Activated naive CD4-positive, alpha-beta T cell treated with anti-CD3 and anti-CD28 coated beads, Interleukin-2, amount 50 U/mL, for 72 hours (primary cell): Measurements from ENCODE around the gene NHERF1. TPM values are rescaled to one million over a fixed set of nuclear protein-coding genes. Genes with fewer than 3 reads are reported as not detected.

ENCODE experiments used
- ATAC-seq, 2 donors: fragments of 150-1000 bp; cut with Tn5 transposase; 2 replicates each; pipeline ENCODE4 v1.10.0; 2021; ENCODE audit warnings: mild to moderate bottlenecking in 2 of 2, moderate library complexity in 2 of 2
- DNase-seq, 2 donors: peaks; one replicate each; pipeline ENCODE4 v3.0.0; 2021 to 2022; ENCODE audit warnings: low spot score in 2 of 2
- H3K27ac Mint-ChIP-seq, 2 donors: one replicate each; pipeline ENCODE4 v1.8.0; 2022; ENCODE audit warnings: mild to moderate bottlenecking in 2 of 2, mixed read lengths in 2 of 2
- H3K36me3 Mint-ChIP-seq, 2 donors: one replicate each; pipeline ENCODE4 v1.8.0; 2022; ENCODE audit warnings: mixed read lengths in 2 of 2
- H3K9me3 Mint-ChIP-seq, 2 donors: one replicate each; pipeline ENCODE4 v1.8.0; 2022; ENCODE audit warnings: mixed read lengths in 2 of 2
- total RNA-seq, 2 donors: library from RNA; stranded (reverse); gene quantifications; one replicate each; pipeline ENCODE4 v1.2.3, GENCODE V29; 2022

Gene NHERF1
- 100 to 1,000 TPM in 1 of 2 donors, 10 to 100 TPM in 1; 59.0 to 114 TPM for total RNA-seq

DNA sequence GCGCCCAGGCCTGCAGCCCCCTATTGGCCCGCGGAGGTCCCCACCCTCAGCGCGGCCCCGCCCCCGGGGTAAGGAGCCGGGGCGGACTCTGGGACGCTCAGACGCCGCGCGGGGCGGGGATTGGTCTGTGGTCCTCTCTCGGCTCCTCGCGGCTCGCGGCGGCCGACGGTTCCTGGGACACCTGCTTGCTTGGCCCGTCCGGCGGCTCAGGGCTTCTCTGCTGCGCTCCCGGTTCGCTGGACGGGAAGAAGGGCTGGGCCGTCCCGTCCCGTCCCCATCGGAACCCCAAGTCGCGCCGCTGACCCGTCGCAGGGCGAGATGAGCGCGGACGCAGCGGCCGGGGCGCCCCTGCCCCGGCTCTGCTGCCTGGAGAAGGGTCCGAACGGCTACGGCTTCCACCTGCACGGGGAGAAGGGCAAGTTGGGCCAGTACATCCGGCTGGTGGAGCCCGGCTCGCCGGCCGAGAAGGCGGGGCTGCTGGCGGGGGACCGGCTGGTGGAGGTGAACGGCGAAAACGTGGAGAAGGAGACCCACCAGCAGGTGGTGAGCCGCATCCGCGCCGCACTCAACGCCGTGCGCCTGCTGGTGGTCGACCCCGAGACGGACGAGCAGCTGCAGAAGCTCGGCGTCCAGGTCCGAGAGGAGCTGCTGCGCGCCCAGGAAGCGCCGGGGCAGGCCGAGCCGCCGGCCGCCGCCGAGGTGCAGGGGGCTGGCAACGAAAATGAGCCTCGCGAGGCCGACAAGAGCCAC is at the start of gene NHERF1:
Gene NHERF1, plus strand, starts transcription at position 100 of the 750 bp plus-strand sequence. Its CDS starts 219 bp downstream, at position 319.
- ATAC-seq (peak; percentile 88 to 92), DNase-seq (peak; percentile 69 to 98)
- peaks cover 29 to 35% of the 10 kb centered on the region in 2 donors for H3K36me3 Mint-ChIP-seq
- H3K9me3 Mint-ChIP-seq, result peaks cover 0 to 3% of the 10 kb centered on the region in 2 donors
- peak within 1 kb of the TSS; percentile 83 to 99 for H3K27ac Mint-ChIP-seq

DNA sequence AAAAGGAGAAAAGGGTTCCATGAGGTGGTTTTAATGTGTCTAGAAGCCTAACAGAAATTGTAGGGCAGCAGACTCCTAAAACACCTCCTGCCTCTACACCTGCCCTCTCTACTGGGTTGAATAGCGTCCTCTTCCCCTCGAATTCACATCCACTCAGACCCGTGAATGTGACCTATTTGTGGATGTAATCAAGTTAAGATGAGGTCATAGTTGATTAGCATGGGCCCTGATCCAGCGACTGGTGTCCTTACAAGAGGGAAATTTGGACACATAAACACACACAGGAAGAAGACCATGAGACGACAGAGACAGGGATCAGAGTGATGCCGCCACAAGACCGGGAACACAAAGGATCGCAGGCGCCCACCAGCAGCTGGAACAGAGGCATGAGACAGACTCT is 49.2 kb upstream of the NHERF1 start:
- H3K9me3 Mint-ChIP-seq, result no peaks in the 10 kb centered on the region
- H3K27ac Mint-ChIP-seq, result no peak overlapping the region
- ATAC-seq (no peak), DNase-seq (no peak)
- H3K36me3 Mint-ChIP-seq, result no peaks in the 10 kb centered on the region

DNA sequence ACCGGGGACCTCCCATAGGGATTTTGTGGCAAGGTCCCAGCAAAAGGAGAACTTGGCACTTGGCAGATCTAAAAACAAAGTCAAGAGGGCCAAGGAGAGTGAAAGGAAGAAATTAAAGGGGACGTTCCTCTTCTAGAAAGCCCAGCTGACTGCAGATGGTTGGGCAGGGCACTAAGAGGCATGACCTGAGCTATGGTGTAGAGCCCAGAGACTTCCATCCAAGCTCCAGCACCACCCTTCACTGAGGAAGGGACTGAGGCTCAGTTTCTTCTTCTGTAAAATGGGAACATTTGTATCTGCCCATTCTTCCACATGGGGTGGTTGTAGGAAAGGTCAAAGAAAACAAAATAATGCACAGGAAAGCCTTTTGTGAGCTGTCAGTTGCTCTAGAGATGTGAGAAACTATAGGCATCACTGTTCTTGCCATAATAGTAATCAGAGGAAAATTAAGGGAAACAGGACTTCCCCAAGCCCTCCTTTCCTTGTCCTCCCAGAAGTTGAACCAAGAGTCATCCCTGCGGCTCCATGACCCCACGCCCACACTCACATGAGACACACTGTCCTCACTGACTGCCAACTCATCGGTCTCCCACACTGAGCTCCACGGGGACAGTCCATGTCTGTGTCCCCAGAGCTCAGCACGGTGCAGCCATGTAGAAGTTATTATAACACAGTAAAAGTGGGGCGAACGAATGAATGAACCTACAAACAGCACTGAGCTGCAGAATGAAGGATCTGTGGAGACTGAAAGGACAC is 46.1 kb upstream of the NHERF1 start:
- Mint-ChIP-seq H3K27ac (no peak overlapping the region), H3K9me3 (no peaks in the 10 kb centered on the region), H3K36me3 (no peaks in the 10 kb centered on the region)
- no peak for DNase-seq
- ATAC-seq, result no peak

DNA sequence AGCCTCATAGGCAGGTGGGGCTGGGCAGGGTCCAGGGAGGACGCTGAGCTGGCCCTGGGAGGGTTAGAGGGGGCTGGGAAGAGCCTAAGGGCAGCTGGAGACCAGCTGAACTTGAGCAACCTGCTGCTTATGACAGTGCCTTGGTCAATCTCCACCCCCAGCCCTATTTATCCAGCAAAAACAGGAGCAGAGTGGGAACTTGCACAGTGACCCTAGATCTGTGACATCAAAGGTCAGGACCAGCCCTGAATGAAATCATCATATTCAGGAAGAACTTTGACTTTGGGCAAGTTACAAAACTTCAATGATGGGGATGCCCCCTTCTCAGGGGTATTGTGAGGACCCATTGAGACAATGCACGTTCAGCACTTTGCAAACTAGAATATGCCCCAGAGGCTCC is 45.1 kb upstream of the NHERF1 start:
- Mint-ChIP-seq H3K9me3 (no peaks in the 10 kb centered on the region), H3K36me3 (no peaks in the 10 kb centered on the region), H3K27ac (no peak overlapping the region)
- ATAC-seq (no peak), DNase-seq (no peak)

DNA sequence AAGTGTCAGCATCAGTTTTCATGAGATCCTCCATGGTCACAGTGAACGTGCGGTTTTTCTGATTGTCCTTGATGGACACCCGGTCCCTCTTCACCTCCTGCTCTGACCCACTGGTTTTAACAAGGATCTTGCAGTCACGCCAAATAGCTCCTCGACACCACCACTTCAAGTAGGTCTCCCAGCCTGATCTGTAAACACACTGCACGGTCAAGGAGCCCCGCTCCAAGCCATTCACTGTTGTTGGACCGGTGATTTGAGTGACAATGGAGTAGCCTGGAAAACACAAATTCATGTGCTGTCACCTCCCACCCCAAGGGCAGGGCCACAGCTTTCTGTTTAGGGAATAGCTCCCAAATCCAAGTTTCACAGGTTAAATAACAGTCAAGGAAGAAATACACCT is 43.9 kb upstream of the NHERF1 start:
- Mint-ChIP-seq H3K27ac (no peak overlapping the region), H3K36me3 (no peaks in the 10 kb centered on the region), H3K9me3 (no peaks in the 10 kb centered on the region)
- ATAC-seq (no peak), DNase-seq (no peak)

DNA sequence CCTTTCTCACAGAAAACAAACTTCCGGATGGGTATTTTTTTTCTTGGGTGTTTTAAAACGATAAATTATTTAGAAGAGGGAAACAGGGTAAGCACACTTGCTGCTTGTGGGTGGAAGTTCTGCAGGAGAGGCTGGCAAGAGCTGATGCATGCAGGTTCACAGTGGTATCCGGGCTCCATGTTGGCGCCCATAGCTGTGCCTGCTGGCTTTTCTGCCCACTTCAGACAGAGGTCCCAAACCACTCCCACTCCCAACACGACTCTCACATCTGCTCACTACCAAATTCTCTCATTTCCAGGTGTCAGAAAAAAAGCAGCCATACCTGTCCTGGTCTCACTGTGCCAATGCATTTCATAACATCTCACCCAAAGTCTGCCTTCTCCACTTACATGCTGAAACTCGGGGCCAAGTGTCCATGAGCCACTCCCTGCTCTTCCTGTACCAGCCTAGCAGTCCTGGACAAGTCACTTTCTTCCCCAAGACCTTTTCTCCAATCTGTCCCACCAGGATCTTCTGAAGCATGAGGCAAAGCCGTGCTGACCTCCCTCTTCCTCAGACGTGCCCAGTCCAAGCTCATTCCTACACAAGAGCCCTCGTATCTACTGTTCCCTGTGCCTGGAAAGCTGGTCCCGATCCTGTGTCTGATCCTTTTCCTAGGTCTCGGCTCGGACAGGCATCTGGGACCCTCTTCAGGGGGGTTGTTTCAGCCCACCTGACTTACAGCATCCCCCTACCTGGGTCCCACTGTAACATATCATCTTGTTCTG is 37.2 kb upstream of the NHERF1 start:
- Mint-ChIP-seq H3K27ac (no peak overlapping the region), H3K36me3 (no peaks in the 10 kb centered on the region), H3K9me3 (no peaks in the 10 kb centered on the region)
- DNase-seq (no peak), ATAC-seq (no peak)

DNA sequence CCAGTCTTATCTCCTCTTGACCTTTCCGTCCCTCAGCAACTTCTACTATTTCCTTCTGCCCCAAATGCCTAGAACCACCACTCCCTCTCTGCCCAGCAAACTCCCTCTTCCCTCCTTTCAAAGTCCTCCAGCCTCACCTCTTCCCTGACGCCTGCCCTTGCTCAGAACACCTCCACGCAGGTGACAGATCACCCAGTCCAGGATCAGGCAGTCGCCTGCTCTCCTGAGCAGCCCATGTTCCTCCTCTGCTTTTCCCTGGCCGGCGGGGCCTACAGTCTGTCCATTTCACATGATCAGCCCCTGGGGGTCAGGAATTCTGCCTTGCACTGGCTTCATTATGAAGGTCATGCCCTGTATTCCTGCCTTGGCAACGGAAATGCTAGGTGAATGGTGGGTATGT is 36.1 kb upstream of the NHERF1 start:
- Mint-ChIP-seq H3K27ac (no peak overlapping the region), H3K9me3 (no peaks in the 10 kb centered on the region), H3K36me3 (no peaks in the 10 kb centered on the region)
- ATAC-seq (no peak), DNase-seq (no peak)

DNA sequence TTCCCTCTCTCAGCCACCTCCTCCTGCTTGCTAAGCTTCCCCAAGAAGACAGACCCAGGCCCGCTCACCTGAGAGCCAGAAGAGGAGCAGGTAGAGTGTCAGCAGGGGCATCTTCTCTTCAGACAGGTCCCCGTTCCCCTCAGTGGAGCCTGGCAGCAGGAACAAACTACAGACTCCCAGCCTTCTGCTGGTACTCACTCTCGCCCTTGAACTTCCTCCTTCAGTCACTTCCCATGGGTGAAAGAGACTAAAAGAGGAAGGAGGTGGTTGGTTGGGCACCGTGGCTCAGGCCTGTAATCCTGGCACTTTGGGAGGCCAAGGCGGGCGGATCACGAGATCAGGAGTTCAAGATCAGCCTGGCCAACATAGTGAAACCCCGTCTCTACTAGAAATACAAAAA is 35.7 kb upstream of the NHERF1 start, which contains the start of gene CD300LF:
Gene CD300LF, minus strand, starts transcription at position 168 of the 400 bp plus-strand sequence. Its CDS starts 57 bp downstream, at position 111.
- H3K36me3 Mint-ChIP-seq, result no peaks in the 10 kb centered on the region
- DNase-seq (no peak), ATAC-seq (no peak)
- peak within 1 kb of the TSS in 1 of 2 donors; percentile 48 for H3K27ac Mint-ChIP-seq
- no peaks in the 10 kb centered on the region for H3K9me3 Mint-ChIP-seq

DNA sequence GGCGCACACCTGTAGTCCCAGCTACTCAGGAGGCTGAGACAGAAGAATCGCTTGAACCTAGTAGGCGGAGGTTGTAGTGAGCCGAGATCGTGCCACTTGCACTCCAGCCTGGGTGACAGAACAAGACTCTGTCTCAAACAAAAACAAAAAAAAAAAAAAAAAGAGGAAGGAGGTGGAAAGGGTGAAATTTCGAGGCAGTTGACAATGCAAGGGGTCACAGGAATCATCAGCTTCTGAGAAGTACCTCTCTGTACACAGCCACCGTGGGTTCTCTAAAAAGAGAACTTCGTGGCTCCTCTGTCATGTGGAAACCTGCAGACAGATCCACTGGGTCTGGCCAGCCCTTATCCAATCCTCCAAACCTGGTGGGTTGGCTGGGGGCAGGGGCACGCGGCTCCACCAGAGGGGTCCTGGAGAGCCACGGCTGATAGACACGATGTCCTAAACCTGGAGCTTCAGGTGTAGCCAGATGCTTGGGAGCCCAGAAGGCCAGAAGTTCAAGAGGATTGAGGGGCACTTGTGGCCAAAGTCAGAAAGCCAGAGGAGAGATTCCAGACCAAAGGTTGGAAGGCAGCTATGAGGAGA is 35.2 kb upstream of the NHERF1 start:
- Mint-ChIP-seq H3K9me3 (no peaks in the 10 kb centered on the region), H3K36me3 (no peaks in the 10 kb centered on the region), H3K27ac (peak overlapping the region in 1 of 2 donors; percentile 48)
- DNase-seq (no peak), ATAC-seq (no peak)

DNA sequence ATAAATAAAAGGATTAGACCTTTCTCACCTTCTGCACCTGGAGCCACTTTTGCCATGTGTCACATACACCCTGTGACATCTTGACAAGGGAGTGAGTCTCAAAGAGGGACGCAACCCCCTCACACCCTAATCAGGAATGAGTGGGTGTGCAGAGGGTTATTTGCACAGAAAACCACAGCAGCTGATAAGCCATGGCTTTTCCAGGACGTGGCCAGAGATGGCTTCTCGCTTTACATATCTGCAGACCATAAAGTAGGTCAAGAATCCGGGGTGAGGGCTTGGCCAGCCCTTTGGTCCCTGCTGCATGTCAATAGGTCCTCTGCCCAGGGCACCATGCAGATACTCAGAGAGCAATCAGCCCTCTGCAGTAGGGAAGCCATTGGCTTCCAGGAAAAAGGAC is 33.3 kb upstream of the NHERF1 start:
- Mint-ChIP-seq H3K36me3 (no peaks in the 10 kb centered on the region), H3K27ac (no peak overlapping the region), H3K9me3 (no peaks in the 10 kb centered on the region)
- DNase-seq (no peak), ATAC-seq (no peak)

DNA sequence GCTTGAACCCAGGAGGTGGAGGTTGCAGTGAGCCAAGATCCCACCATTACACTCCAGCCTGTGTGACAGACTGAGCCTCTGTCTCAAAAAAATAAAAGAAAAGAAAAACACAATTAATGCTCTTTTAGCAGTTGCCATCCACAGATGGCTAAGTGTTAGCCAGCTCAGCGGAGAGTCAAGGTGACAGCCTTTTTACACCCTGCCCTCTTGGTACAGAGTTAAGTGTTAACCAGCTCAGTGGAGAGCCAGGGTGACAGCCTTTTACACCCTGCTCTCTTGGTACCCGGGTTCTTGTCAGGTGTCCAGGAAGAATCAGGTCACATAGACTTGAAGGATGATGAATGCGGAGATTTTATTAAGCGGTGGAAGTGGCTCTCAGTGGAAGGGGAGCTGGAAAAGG is 27.9 kb upstream of the NHERF1 start:
- Mint-ChIP-seq H3K9me3 (no peaks in the 10 kb centered on the region), H3K36me3 (no peaks in the 10 kb centered on the region), H3K27ac (no peak overlapping the region)
- ATAC-seq, result no peak
- DNase-seq, result no peak

DNA sequence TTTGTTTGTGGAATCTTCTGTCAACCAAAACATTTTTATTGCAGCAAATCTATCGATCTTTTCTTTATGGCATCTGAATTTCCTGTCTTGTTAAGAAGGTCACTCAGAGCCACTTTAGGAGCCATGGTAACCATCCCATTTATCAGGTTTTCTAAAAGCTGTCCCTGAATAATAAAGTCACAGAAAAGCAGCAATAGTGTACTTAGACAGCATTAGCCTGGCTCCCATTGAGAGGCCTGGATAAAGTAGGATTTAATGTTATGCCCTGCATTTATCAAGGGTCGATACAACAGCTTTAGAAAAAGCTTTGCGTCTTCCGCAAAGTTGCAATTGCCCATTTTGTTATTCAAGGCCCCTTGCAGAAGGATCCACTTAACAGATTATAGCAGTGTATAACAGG is 25.6 kb upstream of the NHERF1 start:
- no peaks in the 10 kb centered on the region for H3K9me3 Mint-ChIP-seq
- ATAC-seq (no peak), DNase-seq (no peak)
- H3K36me3 Mint-ChIP-seq, result no peaks in the 10 kb centered on the region
- no peak overlapping the region for H3K27ac Mint-ChIP-seq

DNA sequence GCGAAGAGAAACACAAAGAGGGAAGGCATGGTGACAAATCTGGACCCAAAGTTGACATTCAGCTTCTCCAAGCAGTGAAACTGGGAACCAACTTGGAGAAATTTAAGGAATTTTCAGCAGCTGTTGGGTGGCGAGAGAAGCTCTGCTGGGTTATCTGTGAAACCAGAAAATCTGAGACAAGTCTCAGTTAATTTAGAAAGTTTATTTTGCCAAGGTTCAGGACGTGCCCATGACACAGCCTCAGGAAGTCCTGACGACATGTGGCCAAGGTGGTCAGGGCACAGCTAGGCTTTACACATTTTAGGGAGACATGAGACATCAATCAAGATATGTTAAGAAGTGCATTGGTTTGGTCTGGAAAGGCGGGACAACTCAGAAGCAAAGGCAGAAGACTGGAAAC is 24.5 kb upstream of the NHERF1 start:
- no peak overlapping the region for H3K27ac Mint-ChIP-seq
- H3K9me3 Mint-ChIP-seq, result no peaks in the 10 kb centered on the region
- no peaks in the 10 kb centered on the region for H3K36me3 Mint-ChIP-seq
- ATAC-seq (no peak), DNase-seq (no peak)

DNA sequence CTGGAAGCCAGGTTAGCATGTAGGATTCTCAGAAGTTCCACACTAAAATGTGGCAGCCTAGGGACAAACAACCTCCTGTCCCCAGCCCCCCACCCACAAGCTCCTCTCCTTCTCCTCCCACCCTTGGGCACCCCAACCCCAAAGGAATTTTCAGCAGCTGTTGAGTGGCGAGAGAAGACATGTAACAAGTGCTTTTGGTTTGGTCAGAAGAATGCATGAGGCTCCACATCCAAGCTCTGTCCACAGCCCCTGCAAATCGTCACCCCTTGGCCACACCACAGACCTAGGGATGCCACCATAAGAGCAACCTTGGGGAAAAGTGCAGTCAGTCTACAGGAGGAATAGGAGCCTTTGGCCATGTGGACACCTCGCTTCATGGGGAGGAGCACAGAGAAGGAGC is 23.3 kb upstream of the NHERF1 start:
- ATAC-seq (no peak), DNase-seq (no peak)
- Mint-ChIP-seq H3K9me3 (no peaks in the 10 kb centered on the region), H3K36me3 (no peaks in the 10 kb centered on the region), H3K27ac (no peak overlapping the region)

DNA sequence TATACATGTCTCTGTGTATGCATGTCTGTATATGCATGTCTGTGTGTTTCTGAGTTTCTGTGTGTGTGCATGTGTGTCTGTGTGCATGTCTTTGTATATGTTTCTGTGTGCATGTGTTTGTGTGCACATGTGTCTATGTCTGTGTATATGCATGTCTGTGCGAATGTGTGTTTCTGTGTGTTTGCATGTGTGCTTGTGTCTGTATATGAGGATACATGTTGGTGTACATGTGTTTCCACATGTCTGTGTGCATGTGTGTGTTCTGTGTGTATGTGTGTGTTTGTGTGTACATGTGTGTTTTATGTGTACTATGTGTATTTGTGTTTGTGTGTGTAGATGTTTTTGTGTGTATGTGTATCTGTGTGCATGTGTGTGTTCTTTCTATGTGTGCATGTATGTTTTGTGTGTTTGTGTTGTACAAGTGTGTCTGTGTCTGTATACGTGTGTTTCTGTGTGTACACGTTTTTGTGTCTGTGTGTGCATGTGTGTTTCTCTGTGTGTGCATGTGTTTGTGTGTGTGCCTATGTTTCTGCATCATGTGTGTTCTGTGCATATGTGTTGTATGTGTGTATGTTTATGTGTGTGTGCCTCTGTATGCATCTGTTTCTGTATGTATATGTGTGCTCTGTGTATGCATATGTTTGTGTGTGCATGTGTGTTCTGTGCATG is 20.3 kb upstream of the NHERF1 start:
- ATAC-seq, result no peak
- H3K36me3 Mint-ChIP-seq, result no peaks in the 10 kb centered on the region
- no peak for DNase-seq
- H3K9me3 Mint-ChIP-seq, result no peaks in the 10 kb centered on the region
- no peak overlapping the region for H3K27ac Mint-ChIP-seq

DNA sequence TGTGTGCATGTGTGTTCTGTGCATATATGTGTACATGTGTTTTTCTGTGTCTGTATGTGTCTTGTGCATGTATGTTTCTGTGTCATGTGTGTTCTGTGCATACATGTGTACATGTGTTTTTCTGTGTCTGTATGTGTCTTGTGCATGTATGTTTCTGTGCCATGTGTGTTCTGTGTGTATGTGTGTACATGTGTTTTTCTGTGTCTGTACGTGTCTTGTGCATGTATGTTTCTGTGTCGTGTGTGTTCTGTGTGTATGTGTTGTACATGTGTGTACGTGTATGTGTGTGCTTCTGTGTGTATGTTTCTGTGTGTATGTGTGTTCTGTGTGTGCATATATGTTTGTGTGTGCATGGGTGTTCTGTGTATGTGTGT is 19.7 kb upstream of the NHERF1 start:
- Mint-ChIP-seq H3K36me3 (no peaks in the 10 kb centered on the region), H3K27ac (no peak overlapping the region), H3K9me3 (no peaks in the 10 kb centered on the region)
- ATAC-seq (no peak), DNase-seq (no peak)
